Urothelium cell line (cell line): Measurements from ENCODE around the gene CDKAL1.
A peak's percentile ranks its signal among the peaks of the same experiment; 100 is the strongest.
"Not testable (repeated sequence)": the region's sequence is repeated elsewhere in the genome, so short reads cannot be mapped to it uniquely, and the experiment has no call there.

Experiments used
- DNase-seq: peaks from one replicate; pipeline ENCODE4 v3.0.0; 2011; ENCODE audit warnings: low spot score, mixed read lengths
- FAIRE-seq: peaks from 2 replicates; lab custom pipeline; 2011; peaks lifted over from hg19 to GRCh38; lab: Jason Lieb, UNC

Gene CDKAL1

DNA sequence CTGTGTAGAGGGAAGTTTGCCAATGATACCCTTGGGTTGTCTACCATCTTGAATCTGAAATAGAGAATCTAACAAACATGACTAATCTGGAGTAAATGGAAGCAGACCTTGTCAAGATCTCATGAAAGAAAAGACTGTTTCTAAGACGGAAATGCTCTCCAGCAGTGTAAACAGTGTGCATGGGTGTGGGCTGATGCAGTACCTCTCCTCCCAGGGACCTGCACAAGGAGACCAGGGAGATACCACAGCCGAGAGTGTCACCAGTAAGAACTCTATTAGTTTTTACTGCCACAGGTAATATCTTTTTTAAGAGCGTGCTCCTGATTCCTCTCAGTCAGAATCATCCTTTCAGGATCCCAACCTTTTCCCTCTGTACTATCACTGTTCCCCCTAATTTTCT lies 546.0 kb downstream of the CDKAL1 start:
- DNase-seq: no peak
- FAIRE-seq: no peak

DNA sequence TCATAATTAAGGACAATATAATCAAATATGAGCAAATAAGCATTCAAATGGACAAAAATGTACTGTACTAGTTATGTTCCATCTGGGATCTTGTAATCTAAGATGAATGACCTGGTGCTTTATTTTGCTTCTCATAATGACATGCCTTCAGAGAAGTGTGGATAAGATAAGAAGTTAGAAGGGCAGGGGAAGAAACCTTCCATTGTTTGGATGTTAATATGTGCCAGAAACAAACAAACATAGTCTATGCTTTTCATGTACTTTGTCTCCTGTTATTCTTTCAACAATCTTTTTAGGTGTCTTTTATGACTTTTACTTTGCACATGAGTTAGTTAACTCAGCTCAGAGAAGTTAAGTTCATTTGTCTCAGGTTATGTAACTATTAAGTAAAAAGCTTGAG lies 547.8 kb downstream of the CDKAL1 start:
- DNase-seq (no peak), FAIRE-seq (no peak)

DNA sequence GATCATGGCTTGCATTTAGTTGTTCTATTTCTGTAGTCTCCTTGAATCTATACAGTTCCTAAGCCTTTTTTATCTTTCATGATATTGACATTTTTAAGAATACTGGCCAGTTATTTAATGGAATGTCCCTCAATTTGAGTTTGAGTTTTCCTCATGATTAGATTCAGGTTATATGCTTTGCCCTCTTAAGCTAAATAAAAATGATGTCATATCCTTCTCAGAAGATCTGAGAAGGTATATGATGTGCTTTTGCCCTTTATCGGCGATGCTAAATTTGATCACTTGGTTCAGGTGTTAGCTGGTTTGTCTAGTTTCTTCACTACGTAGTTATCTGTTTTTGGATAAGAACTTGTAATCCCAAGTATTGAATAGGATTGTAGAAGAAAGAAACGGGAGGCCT lies 549.5 kb downstream of the CDKAL1 start:
- DNase-seq: no peak
- no peak for FAIRE-seq

DNA sequence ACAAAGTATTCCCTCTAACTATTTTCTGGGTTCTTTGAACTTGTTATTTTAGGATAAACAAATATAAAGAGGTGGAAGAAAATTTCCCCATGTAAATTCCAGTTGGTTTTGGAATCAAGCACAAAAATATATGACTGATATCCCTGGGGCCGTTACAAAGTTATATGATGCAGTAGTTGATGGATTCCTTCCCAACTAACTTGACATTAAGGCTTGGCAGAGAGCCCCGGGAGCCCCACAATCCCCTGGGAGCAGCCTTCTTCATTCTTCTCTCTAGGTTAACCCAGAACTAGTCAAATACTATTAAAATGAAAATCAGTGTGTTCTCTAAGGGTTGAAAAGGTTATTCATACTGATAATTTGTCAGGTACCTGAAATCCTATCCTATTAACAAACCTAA lies 550.4 kb downstream of the CDKAL1 start:
- no peak for DNase-seq
- no peak for FAIRE-seq

DNA sequence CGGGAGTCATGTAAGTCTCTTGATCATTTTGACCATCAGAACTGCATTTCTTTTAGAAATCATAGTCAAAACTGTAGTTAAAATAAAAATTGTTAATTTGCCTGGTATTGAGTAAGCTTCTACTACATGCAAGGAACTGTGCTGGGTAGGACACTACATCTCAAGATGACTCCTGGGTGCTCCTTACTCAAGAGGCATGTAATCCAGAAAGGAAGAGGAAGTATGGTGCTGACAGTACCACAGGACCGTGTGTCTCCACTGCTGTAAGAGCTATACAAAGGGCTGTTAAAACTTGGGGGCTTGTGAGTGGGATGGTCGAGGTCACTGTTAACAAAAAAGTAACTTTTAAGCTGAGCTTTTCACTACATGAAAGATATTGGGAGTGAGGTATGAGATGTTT lies 551.0 kb downstream of the CDKAL1 start:
- DNase-seq: no peak
- no peak for FAIRE-seq

DNA sequence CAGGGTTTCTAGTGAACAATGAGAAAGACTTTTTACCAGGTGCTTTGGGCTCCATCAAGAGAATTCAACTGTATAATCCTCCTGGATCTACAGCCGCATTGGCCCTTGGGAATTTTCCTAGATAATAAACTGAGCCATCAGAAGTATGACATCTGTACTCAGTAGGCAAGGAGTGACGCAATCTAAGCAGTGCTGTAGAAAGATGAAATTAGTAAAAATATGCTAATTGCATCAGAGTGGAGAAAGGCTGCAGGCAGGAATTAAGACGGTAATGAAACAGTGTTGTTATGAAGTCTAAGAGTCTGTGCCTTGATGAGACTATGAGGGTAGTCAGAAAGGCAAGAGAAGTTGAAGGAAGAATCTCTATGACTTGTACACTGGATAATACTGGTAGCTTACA lies 551.4 kb downstream of the CDKAL1 start:
- DNase-seq: no peak

DNA sequence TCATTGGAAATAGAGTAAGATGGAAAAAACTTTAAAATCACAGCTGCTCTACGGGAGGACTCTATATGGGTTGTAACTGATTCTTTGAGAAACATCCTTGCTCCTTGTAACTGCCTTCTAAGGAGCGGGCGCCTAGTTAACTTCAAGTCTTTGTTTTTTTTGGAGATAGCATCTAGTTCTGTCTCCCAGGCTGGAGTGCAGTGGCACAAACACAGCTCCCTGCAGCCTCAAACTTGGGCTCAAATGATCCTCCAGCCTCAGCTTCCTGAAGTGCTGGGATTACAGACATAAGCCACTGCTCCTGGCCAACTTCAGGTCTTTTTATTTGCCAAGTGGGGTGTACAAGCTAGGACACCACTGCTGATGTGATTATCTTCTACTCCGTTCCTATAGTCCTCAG lies 552.9 kb downstream of the CDKAL1 start:
- DNase-seq (no peak), FAIRE-seq (no peak)

More for the DNA sequence above, 551.4 kb downstream of the CDKAL1 start:
- FAIRE-seq: no peak

DNA sequence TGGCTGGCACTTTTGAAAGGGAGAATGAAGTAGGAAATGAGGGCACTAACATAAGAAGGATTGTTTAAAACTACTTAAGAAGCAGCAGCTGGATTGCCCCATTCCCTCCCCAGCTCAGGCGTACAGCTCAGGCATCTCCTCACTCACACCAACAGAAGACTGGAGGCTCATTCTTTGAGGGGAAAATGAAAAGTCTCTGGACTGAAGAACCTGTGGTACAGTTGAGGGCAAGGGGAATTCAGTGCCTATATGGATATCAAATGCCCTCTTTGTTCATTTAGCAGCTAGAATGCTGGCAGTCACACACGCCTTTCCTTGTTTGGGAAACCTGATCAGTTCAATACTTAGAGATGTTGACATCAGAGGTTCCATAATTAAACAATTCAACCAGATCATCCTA lies 557.2 kb downstream of the CDKAL1 start:
- DNase-seq (no peak), FAIRE-seq (no peak)

DNA sequence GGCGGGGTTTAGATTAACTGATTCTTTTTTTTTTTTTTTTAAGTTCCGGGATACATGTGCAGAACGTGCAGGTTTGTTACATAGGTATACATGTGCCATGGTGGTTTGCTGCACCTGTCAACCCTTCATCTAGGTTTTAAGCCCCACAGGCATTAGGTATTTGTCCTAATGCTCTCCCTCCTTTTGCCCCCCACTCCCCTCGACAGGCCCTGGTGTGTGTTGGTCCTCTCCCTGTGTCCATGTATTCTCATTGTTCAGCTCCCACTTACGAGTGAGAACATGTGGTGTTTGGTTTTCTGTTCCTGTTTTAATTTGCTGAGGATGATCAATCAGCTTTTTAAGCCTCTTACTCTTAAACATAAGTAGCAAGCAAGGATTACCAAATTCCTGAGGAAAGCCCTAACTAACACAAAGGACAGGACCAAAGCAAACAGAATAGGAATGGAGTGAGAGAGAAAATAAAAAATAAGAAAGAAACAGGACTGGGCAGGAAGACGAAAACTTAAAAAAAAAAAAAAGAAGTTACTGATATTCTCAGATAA lies 558.0 kb downstream of the CDKAL1 start:
- FAIRE-seq, DNase-seq: not testable (repeated sequence)

DNA sequence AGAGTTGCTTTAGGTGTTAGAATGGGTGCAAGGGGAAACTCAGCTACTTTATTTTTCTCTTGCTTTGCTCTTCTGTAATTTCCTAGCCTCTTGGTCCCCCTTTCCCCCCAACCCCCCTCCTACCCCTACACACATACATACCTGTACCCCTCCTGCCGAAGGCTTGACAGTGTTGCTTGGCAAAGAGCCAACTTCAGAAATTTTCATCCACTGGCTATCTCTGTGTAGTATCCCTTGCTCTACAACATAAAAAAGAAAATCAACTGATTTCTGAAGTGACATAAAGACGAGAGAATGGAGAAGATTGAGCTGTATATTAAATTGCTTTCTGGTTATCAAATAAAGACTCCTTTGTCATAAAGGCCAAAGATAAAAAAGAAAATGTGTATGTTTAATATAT lies 561.2 kb downstream of the CDKAL1 start:
- FAIRE-seq (no peak), DNase-seq (no peak)

DNA sequence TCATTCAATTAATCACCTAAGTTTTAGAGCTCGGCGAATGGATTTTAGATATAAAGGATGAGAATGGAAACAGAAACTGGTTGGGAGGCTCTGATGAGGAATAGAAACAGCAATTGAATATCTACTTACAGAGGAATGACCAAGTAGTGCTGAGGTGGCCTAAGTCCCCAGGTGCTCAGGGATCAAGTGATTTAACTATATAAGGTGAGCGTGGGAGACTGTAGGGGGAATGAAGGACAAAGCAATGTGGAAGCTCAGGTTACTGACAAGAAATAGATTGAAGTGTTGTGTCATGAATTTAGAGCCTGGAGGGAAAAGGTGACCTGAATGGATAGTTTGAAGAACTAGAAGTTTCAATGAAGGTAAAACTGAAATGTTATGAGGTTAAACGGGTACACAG lies 563.9 kb downstream of the CDKAL1 start:
- no peak for FAIRE-seq
- no peak for DNase-seq

DNA sequence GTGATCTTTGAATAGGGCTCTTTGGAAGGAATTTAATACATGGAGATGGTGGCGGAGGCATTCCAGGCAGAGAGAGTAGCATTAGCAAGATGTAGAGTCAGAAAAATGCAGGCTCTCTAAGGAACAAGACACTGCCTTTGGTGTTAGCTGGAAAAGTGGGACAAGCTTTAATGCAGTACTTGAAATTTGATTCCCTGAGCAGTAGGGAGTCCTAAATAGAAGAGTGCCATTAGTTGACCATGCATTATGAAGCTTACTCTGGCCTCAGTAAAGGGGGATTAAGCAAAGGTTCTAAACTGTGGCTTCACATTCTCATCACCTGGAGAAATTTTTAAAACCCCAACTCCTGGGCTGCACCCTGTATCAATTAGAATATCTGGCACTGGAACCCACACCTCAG lies 564.5 kb downstream of the CDKAL1 start:
- no peak for FAIRE-seq
- DNase-seq: no peak

DNA sequence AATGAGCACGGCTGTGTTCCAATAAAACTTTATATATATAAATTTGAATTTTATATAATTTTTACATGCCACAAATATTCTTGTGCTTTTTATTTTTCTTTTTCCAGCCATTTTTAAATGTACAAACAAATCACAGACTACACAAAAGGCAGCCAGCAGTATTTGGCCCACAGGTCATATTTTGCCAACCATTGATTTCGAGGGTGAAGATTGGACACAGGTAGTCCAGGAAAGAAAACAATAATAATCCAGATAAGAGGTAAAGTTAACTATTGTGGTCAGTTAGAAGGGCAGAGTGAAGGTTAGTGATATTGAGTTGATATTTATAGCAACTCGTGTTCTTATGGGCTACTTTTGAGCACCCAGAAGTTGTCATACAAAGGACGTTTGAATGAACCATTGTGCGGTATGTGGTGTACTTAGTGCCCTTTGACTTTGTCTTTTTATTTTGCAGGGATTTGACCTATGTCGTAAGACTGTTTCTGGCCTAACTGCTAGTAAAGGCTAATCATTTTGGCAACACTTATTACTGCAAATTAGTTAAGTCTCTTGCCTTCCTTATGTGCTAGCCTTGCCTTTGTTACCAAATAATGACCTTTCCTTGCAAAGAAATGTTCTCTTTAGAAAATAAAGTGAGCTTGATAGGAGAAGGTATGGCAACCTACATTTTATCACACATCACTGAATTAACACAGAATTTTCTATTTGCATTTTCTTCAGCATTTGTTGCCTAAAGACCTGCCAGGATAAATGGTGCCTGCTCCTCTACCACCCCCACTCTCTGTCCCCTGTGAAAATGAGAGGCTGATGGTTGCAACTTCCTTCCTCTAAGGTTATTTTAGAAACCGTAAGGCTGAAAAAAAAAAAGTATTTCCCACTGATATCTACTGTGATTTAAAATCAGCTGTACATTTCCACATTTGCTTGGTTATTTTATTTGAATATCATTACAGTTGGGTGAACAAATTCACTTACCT lies 565.4 kb downstream of the CDKAL1 start:
- DNase-seq (no peak), FAIRE-seq (no peak)

DNA sequence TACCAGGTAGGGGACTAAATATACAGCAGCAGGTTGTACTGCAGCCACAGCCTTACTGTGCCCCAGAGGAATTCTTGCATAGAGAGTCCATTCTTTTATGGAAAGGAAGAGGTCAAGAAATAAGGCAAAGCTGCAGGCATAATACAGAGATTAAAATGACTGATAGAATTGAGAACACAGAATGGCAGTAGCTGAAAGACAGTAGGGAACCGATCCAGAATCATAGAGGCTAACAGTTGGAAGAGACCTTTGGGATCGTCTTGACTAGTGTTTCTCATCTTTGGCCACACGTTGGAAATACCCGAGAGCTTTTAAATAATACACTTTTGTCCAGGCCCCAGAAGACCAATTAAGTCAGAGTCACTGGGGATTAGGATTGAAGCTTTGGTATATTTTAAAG lies 566.7 kb downstream of the CDKAL1 start:
- no peak for DNase-seq
- no peak for FAIRE-seq

DNA sequence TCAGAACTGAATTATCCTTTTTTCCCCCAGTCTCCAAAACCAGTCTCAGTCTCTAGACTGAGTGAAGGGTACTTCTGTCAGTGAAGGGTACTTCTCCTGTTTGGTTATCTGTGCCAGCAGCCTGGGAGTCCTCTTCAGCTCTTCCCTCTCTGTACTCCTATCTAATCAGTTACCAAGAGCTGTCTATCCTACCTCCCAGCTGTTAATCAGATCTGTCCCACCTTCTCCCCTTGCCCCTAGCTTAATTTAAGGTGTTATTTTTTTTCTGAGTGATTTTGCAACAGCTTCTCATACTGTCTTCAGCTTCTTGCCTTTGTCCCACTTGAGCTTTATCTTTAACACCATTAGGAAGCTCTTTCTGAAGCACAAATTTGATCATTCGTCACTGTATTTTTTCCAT lies 567.4 kb downstream of the CDKAL1 start:
- DNase-seq (no peak), FAIRE-seq (no peak)

DNA sequence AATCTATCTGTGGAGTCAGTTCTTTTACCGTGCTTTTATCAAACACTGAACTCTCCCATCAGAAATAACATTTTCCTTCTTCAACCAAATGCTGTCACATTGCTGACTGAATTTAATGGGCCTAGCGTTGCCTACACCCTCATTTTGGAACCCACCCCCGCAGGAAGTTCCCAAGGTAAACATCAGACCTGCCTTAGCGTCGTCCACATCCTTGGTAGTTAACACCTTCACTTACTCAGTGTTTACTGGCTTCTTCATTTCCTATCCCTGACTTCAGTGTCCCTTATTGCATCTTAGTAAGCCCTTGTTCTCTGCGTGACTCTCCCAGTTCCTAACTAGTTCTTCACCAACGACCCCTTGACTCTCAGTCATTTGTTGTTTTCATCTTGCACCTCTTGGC lies 567.9 kb downstream of the CDKAL1 start:
- no peak for DNase-seq
- FAIRE-seq: no peak

DNA sequence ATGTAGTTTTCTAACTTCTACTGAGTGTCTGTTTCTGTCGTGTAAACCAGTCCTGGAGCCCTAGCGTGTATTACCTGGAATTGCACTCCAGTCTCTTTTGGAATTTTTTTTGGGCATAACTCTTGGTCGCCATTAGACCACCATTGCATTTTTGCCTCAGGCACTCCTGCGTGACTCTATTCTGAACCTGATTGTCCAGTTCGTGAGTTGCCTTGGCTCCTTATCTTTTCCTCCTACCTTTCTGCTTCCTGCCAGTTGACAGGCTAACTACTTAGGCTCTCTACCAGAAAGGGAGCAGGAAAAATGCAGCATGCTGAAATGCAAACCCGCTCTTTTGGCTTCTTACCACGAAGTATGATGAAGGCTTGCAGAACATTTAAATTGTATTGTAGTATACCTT lies 568.4 kb downstream of the CDKAL1 start:
- FAIRE-seq: no peak
- no peak for DNase-seq

DNA sequence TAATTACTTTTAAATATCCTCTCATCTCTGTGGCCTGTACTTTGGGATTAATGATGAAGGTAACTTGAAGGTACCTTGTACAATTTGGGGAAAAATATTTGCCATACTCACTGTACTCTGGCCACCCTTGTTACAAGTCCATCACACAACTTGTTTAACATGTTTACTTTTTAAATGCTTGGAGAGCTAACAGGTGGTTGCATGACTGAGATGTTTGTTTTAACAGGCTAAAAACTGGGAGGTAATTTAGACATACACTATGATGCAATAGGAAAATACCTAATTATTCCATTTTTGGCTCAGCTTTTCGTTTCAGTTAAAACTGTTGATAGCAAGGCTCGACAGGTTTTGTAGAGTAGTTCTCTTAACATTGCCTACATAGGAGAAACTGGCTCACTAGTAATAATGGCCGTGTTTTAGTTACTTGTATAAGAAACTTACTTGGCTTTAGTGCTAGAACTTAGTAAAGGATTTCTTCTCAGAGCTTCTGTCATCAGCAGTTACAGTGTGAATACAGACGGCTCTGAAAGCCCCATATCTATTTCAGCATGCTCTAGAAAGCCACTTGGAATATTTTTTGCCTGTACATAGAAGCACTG lies 569.5 kb downstream of the CDKAL1 start:
- no peak for DNase-seq
- FAIRE-seq: no peak

DNA sequence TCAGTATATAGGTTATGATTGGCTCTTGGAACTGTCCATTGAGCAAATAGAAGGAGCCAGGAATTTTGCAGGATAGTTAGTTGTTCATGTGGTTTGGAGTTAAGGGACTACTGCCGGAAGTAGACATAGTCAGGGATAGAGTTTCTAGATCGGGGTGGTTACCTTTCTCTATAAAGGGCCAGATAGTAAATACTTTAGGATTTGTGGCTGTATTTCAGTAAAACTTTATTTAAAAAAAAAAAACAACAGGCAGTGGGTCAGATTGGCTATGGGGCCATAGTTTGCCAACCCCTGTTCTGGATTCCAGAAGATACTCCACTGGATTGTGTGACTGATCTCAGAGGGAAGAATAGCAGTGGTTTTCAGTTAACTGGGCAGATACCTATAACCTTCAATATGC lies 570.0 kb downstream of the CDKAL1 start:
- DNase-seq (no peak), FAIRE-seq (no peak)

DNA sequence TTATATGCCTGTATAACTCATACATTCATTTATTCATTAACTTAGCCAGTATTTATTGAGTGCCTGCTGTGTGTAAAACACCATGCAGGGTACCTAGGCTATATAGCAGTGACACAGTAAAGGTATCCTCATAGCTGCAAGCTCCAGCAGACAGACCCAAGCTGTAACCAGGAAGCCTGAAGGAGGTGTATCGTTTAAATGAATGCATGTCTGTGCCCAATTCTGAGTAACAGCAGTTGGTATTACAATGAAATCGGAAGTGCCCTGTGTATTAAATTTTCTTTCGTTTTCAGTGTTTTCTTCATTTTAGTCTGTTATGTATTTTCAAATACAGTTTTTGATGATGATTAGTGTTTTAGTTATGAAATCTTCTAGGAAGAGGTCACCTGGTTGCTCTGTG lies 573.5 kb downstream of the CDKAL1 start:
- DNase-seq (no peak), FAIRE-seq (no peak)

DNA sequence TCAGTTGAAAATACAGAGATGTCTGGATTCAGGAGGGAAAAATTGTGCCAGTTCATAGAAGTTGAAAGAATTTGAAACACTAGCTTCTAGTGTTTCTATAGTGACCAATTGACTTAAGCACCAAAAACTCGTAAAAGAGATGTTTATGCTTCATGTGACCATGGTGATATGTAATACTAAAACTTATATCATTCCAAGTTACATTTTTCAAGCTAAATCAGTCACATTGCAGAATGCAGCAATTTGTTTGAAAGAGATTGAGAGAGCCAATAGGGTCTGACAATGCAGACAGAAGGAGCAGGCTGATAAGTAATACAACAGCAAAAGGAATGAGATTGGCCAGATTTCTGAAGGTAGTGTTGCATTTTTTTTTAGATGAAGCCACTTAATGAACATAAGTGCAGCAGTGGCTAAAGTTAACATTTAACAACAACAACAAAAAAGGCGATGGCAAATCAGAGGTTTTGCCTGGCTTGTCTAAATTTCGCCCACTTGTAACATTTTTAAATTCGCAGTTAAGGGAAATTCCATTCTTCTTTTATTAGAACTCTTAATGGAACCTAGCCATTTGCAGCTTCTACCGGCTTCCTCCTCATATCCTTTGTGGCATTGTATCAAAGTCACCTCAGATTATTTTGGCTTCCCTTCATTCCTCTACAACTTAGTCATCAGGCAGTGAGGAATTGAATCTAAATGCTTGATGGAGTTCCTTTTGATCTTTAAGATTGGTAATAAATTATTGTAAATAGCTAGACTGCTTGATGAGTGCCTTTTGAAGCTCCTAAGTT lies 575.3 kb downstream of the CDKAL1 start:
- FAIRE-seq: no peak

More for the DNA sequence above, 575.3 kb downstream of the CDKAL1 start:
- DNase-seq: peak; percentile 58
